Measurements from ENCODE around the gene ACAD10.

DNA sequence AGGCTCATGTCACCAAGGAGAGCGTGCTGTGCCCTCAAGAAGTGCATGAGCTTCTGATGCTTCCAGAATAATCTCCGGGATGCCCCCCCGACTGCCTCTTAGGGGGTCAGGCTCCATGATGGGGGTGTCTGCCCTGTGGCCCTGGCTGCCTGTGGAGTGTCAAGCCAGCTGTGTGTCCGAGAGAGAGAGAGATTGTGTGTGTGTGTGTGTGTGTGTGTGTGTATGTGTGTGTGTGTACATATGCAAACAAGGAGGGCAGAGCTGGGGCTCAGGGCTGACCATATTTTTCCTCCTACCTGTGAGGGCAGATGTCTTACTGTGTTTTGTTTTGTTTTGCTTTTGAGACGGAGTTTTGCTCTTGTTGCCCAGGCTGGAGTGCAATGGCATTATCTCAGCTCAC is 75.2 kb downstream of the ACAD10 start:
- no peak for TF ChIP-seq POLR2A (IDR thresholded peaks at IDR 0.05)
- TF ChIP-seq, protein P1, sequence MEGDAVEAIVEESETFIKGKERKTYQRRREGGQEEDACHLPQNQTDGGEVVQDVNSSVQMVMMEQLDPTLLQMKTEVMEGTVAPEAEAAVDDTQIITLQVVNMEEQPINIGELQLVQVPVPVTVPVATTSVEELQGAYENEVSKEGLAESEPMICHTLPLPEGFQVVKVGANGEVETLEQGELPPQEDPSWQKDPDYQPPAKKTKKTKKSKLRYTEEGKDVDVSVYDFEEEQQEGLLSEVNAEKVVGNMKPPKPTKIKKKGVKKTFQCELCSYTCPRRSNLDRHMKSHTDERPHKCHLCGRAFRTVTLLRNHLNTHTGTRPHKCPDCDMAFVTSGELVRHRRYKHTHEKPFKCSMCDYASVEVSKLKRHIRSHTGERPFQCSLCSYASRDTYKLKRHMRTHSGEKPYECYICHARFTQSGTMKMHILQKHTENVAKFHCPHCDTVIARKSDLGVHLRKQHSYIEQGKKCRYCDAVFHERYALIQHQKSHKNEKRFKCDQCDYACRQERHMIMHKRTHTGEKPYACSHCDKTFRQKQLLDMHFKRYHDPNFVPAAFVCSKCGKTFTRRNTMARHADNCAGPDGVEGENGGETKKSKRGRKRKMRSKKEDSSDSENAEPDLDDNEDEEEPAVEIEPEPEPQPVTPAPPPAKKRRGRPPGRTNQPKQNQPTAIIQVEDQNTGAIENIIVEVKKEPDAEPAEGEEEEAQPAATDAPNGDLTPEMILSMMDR (IDR thresholded peaks at IDR 0.05): no peak

Data from esophagus squamous epithelium (tissue), 4 donors.